ENCODE results near the gene UBR7.
"Not testable (repeated sequence)": the region's sequence is repeated elsewhere in the genome, so short reads cannot be mapped to it uniquely, and the experiment has no call there.

Gene UBR7

GRCh38 chr14:93195316-93195999, 11.6 kb upstream of the UBR7 start:
- DNase-seq (no peak), ATAC-seq (no peak)

- ATAC-seq, result no peak
- DNase-seq, result no peak
These were observed 8.0 kb upstream of the UBR7 start for GRCh38 chr14:93199031-93199430.

GRCh38 chr14:93200553-93200952, 6.5 kb upstream of the UBR7 start:
- DNase-seq (no peak), ATAC-seq (no peak)

- no peak for ATAC-seq
- no peak for DNase-seq
These were observed 5.8 kb upstream of the UBR7 start for GRCh38 chr14:93201155-93201704.

GRCh38 chr14:93207468-93208308, 632 bp downstream of the UBR7 start:
- peak; percentile 48 for ATAC-seq

GRCh38 chr14:93212432-93212831, 5.4 kb downstream of the UBR7 start:
- no peak for ATAC-seq
- DNase-seq, result no peak

More at GRCh38 chr14:93207468-93208308, 632 bp downstream of the UBR7 start:
- peak; percentile 58 for DNase-seq

GRCh38 chr14:93214598-93214997, 7.5 kb downstream of the UBR7 start:
- ATAC-seq, result no peak
- DNase-seq, result no peak

- peak; percentile 27 for DNase-seq
- peak; percentile 65 for ATAC-seq
These were observed 12.2 kb downstream of the UBR7 start for GRCh38 chr14:93219103-93219726.

- DNase-seq (no peak), ATAC-seq (peak; percentile 63)
These were observed 13.5 kb downstream of the UBR7 start for GRCh38 chr14:93220509-93220908.

GRCh38 chr14:93223565-93223964, 16.5 kb downstream of the UBR7 start:
- ATAC-seq (no peak), DNase-seq (no peak)

- no peak for DNase-seq
- no peak for ATAC-seq
These were observed 21.5 kb downstream of the UBR7 start for GRCh38 chr14:93228550-93228949.

GRCh38 chr14:93230539-93230938, 23.5 kb downstream of the UBR7 start:
- ATAC-seq (no peak), DNase-seq (no peak)

- DNase-seq, result peak; percentile 9
- no peak for ATAC-seq
These were observed 24.3 kb downstream of the UBR7 start for GRCh38 chr14:93231129-93231979.

GRCh38 chr14:93232159-93232558, 25.1 kb downstream of the UBR7 start:
- DNase-seq (no peak), ATAC-seq (no peak)

GRCh38 chr14:93233078-93233477, 26.0 kb downstream of the UBR7 start:
- DNase-seq, ATAC-seq: not testable (repeated sequence)

- DNase-seq (no peak), ATAC-seq (no peak)
These were observed 27.7 kb downstream of the UBR7 start for GRCh38 chr14:93234798-93235197.

GRCh38 chr14:93239869-93240677, 33.0 kb downstream of the UBR7 start:
- ATAC-seq (no peak), DNase-seq (no peak)

- ATAC-seq (no peak), DNase-seq (no peak)
These were observed 33.6 kb downstream of the UBR7 start for GRCh38 chr14:93240678-93241000.

- ATAC-seq (no peak), DNase-seq (no peak)
These were observed 38.8 kb downstream of the UBR7 start for GRCh38 chr14:93245764-93246420.

GRCh38 chr14:93246534-93246933, 39.5 kb downstream of the UBR7 start:
- ATAC-seq, result no peak
- DNase-seq, result no peak
